ENCODE measurements around the gene PPP1R12C.
"Not testable (repeated sequence)": the region's sequence is repeated elsewhere in the genome, so short reads cannot be mapped to it uniquely, and the experiment has no call there.

PPP1R12C gene

DNA sequence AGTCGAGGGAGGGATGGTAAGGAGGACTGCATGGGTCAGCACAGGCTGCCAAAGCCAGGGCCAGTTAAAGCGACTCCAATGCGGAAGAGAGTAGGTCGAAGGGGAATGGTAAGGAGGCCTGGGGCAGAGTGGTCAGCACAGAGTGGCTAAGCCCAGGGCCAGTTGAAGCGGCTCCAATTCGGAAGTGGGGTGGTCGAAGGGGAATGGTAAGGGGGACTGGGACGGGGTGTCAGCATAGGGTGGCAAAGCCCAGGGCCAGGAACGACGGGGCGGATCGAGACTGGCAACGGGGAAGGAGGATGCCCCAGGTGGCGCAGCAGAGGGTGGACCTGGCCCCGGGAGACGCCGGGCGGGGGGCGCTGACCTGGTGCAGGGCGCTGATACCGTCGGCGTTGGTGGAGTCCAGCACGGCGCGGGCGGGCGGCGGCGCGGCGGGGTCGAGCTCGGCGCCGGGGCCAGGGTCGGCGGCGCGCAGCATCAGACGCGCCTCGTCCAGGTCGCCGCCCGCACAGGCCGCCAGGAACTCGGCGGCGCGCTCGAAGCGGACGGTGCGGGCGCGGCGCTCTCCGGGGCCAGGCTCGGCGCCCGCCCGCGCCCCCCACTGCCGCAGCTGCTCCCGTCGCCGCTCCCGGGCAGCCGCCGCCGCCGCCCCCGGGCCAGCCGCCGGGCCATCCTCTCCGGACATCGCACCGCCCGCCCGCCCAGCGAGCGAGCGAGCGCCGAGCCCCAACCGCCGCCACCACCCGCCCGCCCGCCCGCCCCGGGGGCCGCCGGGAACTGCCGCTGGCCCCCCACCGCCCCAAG lies at the start of gene PPP1R12C:
TSS of gene PPP1R12C (minus strand) at position 779 of the 804 bp plus-strand sequence. CDS start at position 685, 94 bp downstream.
- peak in 1 of 2 donors; percentile 7 for DNase-seq (ENCODE audit: low read depth in 1 of 2, low spot score in 1 of 2)

DNA sequence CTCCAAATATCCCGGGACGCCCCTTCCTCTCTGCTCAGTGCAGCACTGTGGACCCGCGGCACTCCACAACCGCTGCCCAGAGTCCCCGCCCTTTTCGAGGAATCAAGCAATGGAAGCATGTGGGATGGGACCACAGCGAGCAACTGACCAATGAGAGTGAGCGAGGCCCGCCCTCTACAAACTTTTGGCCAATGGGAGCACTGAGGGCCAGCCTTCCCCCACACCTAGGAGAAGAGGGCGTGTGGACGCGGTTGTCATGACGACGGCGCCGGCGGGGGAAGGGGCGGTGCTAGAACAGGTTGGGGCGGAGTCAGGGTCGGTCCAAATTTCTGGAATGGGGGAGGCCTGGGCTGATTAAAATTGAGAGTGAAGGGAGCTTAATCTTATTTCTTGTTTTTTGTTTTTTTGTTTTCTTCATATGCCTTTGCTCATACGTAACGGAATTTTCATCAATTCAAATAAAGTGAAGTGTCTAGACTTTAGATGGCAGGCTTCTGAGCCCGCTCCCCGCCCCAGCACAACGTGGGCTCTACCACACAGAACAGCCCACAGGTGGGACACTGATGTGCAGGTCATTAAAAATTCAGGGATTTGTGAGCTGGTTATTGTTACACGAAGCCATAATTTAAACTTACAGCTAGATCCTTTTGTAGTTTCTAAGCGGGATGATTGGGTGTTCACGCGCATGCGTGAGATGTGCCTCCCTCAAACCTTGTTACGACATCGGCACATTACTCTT lies 49.3 kb upstream of the PPP1R12C start, which contains the start of gene DNAAF3:
TSS of gene DNAAF3 (minus strand) at position 84 of the 739 bp plus-strand sequence. CDS start 200 bp downstream, outside the sequence.
- DNase-seq (ENCODE audit: low read depth in 1 of 2, low spot score in 1 of 2): peak in 1 of 2 donors; percentile 33

DNA sequence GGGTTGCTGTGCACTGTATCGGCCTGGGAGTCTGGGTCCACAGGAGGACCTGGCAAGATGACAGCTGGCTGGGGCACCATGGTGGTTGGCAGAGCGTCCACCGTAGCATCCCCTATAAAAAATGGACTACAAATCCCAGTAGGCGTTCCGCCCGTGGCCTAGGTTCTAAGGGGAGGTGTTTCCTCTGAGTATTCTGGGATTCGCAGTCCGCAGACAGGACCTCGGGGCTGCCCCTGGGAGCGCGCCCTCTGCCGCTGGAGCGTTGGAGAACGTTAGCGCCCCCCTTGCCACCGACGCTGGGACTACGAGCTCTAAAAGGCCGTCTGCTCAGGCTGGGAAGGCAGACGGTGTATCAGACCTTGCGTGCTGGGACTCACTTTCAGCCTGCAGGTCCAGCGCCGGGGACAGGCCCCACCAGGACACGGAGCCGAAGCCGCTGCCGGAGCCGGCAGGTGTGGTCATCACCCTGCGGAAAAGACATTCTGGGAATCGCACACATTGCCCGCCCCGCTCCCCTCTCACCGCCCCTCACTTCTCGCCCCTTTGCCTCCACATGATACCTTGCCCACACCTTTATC lies 48.6 kb upstream of the PPP1R12C start:
- no peak for DNase-seq (ENCODE audit: low read depth in 1 of 2, low spot score in 1 of 2)

DNA sequence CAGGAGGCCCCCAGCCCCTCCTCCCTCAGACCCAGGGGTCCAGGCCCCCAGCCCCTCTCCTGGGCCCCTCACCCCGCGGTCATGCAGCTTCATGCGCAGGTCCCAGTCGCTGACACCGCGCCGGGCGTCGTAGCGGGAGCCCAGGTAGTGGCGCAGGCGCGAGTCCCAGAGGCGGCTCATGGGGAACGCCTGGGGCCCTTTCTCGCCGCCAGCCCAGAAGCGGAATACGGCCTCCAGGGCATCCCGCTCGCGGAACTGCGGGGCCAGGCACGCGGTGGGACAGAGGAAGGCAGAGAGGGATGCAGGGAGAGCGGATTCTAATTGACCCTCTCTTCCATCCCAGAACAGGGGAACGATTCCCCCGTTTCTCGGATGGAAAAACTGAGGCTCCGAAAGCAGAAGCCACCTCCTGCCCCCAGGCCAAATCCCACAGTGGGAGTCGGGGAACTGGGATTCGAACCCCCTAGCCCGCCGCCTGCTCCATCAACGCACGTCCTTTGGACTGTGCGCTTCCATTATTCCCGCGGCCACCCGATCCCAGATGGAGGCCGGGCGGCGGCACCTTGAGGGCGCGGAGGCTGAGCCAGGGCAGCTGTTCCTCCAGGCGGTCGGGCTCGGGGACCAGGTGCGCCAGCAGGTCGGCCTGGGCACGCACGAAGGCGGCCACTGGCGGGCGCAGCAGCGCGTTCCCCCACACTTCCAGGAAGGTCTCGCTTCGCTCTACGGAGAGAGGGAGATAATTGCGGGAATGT lies 44.3 kb upstream of the PPP1R12C start:
- DNase-seq (ENCODE audit: low read depth in 1 of 2, low spot score in 1 of 2): no peak

DNA sequence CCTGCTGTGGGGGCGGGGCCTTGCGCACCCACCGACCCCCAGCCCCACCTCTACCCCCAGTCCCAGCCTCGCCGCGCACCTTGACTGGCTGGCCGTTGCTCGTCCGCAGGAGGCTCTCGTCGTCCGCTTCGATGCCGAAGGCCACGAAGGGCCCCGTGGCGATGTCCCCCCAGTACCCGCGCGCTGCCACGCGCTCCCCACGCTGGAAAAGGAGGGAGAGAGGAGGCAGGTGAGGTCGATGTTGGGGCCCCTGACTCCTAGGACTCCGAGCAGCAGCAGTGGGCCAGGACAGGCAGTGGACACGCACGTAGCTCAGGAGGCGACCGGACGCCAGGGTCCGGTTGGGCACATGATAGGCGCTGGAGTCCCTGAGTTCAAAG lies 43.5 kb upstream of the PPP1R12C start:
- DNase-seq (ENCODE audit: low read depth in 1 of 2, low spot score in 1 of 2): no peak

DNA sequence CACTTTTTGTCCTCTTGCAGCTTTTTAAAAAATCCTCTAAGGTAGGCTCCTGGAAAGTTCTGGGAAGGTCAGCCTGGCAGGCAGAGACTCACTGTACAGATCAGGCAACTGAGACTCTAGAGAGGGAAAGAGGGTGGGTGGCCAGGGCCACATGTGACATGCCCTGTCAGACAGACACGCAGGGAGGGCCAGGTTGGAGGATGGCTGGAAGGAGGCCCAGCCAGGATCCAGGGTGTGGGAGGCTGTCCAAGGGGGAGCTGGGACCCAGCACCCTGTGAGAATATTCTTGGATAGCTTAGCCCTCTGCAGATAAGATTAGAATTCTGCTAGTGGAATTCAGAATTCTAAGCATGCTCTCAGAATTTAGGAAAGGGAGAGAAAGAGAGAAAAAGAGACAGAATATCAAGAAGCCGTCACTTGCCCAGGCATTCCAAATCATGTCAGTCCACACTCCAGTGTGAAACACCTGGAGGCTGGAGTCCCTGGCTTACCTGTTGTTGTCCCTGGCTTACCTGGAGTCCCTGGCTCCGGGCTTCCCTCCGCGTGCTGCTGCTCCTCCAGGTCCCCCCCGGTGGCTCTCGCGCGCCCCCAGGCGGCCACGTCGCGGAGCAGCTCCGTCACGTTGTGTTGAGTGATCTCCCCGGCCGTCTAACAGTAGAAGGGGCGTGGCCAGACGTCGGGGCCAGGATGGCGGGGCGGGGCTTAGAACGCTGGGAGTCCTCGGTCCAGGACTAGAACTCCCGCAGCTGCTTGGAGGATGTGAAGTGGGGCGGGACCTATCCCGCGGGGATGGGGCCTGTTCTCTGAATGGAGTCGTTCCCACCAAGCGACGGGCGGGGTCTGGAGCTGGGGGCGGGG lies 42.9 kb upstream of the PPP1R12C start:
- peak; percentile 59 to 73 for DNase-seq (ENCODE audit: low read depth in 1 of 2, low spot score in 1 of 2)

DNA sequence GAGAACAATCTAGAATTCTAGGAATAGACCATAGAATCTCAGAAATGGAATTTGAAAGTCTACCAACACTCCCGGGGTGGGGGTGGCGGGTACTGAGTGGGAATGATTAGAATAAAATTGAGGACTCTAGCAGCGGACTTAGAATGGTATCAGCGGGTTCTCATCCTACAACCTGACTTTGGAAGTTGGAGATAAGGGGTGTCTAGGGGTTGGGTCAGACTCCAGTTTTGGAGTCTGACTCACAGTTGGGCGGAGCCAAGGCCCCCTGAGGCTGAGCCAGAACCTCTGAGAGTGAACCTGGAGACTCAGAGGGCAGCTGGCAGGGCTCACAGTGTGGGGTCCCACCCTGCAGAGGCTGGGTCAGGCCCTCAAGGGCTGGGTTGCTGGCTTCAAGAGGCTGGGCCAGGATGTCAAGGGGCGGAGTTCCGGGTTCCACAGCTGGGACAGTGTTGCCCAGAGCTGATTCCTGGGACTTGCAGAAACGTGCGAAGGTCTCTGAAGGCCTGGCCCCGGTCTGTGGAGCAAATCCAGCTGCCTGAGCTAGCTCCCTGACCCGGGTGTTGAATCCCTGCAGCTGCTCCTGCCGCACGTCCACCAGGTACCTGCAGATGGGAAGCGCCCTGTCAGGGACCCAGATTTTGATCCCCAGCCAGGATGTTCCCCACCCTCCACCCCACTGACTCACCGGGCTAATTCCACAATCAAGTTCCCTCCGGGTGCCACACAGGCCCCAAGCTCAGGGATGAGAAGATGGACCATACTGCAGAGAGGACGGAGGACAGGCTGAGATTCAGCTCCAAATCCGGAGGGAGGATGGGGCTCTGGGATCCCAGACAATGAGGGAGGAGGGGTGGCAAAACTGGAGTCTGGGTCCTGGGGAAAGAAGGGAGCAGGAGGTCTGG lies 41.7 kb upstream of the PPP1R12C start:
- no peak for DNase-seq (ENCODE audit: low read depth in 1 of 2, low spot score in 1 of 2)

DNA sequence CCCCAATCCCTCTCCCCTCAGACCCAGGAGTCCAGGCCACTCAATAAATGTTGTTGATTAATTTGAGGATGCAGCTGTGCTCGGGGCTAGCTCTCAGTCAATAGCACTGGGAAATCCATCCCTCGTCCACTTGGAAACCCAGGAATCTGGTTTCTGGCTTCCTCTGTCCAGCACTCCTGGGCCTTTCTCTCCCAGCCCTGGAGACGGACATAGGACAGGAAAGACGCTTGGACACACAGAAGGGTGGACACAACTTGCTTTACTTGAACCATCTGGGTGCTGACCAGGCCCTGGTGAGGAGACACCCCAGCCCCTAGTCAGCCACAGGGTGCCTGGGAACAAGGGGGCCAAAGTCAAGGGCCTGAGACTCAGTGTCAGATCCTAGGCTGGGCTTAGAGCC lies 41.0 kb upstream of the PPP1R12C start:
- DNase-seq (ENCODE audit: low read depth in 1 of 2, low spot score in 1 of 2): no peak

DNA sequence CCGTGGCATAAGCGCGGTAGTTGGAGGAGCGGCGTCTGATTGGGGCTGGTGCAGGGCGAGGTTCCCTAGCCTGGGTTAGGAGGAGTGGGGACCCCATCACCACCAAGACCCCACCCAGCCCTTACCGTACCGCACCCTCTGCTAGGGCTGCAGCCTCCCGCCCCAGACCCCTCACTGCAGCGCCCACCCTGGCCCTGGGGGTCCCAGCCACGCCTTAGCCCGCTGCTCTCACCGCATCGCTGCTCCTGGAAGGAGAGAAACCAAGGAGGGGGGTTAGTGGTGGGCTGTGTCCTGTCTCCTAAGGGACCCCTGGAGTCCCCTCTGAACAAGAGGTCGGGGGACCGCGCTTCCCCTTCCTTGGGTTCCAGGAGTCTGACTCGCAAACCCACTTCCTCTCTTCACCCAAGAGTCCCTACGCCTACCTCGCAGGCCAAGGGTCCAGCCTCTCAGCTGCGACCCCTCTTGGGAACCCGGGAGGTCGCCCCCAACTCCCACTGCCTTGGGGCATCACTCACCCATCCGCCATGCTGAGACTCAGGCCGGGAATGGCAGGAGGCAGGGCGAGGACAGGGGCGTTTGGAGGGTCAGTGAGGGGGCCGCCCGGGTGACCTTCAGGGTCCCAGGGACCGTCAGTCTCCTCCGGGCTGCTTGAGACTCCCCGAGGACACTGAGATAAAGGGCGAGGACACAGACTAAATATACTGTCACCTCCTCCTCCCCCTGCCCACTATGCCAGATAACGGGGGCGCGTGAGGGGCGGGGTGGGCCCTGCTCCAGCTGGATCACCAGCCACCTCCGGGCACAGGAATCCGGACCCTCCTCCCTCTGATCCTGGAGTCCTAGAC lies 39.8 kb upstream of the PPP1R12C start, which contains the start of gene TNNI3:
TSS of gene TNNI3 (minus strand) at position 669 of the 845 bp plus-strand sequence. CDS start at position 526, 143 bp downstream.
- DNase-seq (ENCODE audit: low read depth in 1 of 2, low spot score in 1 of 2): no peak

DNA sequence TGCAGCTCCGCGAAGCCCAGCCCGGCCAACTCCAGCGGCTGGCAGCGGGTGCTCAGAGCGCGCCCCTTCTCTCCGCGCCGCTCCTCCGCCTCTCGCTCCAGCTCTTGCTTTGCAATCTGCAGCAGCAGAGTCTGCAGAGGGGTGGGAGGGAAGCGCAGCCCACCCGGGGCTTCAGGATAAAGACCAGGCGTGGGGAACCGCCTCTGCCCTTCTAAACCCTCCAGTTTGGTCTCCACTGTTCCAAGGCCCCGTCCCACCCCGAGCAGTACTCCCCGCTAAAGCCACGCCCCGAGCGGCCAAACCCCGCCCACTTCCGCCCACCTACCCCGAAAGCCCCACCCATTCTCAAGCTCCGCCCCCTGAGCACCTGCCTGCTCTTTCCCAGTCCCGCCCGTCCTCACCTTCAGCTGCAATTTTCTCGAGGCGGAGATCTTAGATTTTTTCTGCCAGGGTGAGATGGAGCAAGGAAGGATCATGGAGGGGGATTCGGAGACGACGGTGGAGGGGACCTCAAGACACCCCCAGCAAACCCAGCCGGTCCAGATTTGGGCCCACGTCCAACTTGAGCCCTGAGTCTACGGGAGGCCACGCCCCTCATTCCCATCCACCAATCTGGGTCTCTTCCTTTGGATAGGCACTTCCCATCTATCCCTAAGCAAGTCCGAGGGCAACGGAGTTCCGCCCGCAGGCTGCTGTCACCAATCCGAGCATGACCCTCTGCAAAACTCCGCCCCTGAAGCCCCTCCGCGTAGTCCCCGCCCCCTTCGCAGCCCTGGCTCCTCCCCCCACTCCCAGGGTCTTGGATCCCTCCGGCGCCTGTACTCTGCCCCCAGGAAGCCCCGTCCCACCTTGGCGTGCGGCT lies 39.0 kb upstream of the PPP1R12C start:
- DNase-seq (ENCODE audit: low read depth in 1 of 2, low spot score in 1 of 2): no peak

DNA sequence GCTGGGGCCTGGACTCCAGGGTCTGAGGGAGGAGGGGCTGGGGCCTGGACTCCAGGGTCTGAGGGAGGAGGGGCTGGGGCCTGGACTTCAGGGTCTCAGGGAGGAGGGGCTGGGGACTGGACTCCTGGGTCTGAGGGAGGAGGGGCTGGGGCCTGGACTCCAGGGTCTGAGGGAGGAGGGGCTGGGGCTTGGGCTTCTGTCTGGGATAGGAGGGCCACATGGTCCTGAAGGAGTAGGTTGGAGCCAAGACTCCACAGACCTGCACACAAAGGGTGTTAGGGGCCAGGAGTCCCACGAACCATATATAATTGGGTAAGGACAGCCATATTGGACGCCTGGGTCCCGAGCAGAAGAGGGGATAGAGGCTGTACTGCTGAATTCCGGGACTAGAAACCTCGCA lies 38.3 kb upstream of the PPP1R12C start:
- not testable (repeated sequence) for DNase-seq (ENCODE audit: low read depth in 1 of 2, low spot score in 1 of 2)

DNA sequence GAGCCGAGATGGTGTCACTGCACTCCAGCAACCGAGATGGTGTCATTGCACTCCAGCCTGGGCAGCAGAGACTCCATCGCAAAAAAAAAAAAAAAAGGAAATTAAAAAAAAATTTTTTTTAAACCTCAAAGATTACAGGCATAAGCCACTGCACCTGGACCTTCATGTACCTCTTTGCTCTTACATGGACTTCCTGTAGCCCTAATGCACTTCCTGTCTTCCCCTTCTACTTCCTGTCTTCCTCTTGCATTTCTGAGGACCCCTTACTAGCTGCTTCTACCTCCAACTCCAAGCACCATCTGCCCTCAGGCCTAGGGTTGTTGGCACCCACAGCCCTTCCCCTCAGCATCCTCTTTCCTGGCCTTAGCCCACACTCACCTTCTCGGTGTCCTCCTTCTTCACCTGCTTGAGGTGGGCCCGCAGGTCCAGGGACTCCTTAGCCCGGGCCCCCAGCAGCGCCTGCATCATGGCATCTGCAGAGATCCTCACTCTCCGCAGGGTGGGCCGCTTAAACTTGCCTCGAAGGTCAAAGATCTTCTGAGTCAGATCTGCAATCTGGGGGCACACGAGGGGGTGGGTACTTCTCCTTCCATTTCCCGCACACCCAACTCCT lies 36.3 kb upstream of the PPP1R12C start:
- no peak for DNase-seq (ENCODE audit: low read depth in 1 of 2, low spot score in 1 of 2)

DNA sequence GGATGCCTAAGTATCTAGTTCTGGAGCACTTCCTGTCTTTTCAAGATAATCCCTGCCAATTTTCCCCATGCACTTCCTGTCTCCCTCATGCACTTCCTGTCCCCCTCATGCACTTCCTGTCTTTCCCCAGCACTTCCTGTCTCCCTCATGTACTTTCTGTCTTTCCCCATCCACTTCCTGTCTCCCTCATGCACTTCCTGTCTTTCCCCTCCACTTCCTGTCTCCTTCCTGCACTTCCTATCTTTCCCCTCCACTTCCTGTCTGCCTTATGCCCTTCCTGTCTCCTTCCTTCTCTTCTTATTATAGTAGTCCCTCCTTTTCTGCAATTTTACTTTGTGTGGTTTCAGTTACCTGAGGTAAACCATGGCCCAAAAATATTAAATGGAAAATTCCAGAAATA lies 34.6 kb upstream of the PPP1R12C start:
- DNase-seq (ENCODE audit: low read depth in 1 of 2, low spot score in 1 of 2): no peak

DNA sequence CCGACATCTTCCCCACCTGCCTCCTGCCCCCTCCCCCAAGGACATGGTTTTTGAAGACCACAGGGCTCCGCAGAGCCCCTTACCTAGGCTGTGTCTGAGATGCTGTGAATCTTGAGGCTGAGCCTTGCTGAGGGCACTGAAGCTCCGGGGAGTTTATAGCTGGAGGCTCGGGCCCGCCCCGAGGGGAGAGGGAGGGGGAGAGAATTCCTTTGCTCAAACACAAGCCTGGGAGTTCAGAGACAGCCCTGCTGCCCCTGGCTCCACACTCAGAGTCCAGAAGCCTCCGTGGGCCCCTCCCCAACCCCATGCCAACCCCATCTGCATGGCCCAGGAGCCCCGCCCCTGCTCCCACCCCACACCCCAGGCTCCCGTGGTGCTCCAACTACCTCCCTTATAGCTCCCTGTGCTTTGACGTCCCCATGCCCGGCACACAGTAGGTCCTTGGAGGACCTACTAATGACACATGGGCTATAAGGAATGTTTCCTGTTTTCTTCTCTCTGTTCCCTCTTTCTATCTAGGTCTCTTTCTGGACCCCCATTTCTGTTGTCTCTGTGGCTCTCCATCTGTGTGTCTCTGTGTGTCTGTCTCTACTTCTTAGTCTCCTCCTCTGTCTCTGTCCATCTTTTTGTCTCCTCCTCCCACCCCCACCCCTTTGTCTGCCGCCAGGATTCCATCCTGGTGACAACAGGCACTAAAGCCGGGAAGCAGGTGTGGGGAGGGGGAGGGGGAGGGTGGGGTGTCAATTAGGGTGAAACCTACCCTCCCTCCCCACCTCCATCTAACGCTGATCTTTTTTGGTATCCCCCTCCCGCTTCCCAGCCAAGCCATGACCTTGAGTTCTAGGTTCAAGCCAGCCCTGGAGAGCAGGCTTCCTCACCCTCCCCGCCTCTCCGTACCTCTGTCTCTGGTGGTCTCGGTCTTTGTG lies 31.9 kb upstream of the PPP1R12C start, which contains the start of gene TNNT1:
TSS of gene TNNT1 (minus strand) at position 129 of the 926 bp plus-strand sequence. CDS start 2,049 bp downstream, outside the sequence.
- DNase-seq (ENCODE audit: low read depth in 1 of 2, low spot score in 1 of 2): no peak

DNA sequence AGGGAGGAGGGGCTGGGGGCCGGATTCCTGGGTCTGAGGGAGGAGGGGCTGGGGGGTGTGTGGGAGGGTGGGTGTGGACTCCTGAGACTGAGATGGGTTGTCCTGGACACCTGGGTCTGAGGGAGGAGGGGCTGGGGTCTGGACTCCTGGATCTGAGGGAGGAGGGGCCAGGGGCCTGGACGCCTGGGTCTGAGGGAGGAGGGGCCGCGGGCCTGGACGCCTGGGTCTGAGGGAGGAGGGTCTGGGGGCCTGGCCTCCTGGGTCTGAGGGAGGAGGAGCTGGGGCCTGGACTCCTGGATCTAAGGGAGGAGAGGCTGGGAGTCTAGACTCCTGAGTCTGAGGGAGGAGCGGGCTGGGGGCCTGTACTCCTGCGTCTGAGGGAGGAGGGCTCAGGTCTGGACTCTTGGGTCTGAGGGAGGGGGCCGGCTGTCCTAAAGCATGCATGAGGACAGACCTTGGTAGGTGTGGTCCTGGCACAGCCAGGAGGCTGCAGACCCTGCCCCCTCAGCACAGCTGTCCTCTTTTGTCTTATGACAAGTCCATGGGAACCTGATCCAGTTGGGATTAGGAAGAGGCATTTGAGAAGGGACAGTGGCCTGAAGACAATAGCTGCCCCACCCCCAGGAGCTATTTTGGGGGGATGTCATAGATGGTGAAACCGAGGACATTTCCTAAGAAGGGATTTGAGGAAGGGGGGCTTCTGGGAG lies 30.3 kb upstream of the PPP1R12C start:
- no peak for DNase-seq (ENCODE audit: low read depth in 1 of 2, low spot score in 1 of 2)

All from activated T-helper 1 cell treated with anti-CD3 and anti-CD28 coated beads, Interleukin-2, amount 50 U/mL, for 16 hours (primary cell).